ENCODE measurements around the gene UNC93B1. TPM values are rescaled to one million over a fixed set of nuclear protein-coding genes. Genes with fewer than 3 reads are reported as not detected.

UNC93B1 gene
- total and polyA plus RNA-seq, 2 of the 13 experiments (the other 11 are each of a cell fraction or from before 2014, with no cell fraction given) = 8.8 to 18.9 TPM

GRCh38 chr11:68038226-68038717, 34.4 kb upstream of the UNC93B1 start (continued):
- TF ChIP-seq ZBTB4 (CRISPR knock-in tag; IDR thresholded peaks at IDR 0.05; ENCODE audit: borderline replicate concordance) (peak; percentile 94), REPIN1 (CRISPR knock-in tag; IDR thresholded peaks at IDR 0.05; ENCODE audit: borderline replicate concordance, low read depth) (peak; percentile 86), ZNF546 (CRISPR knock-in tag; conservative IDR thresholded peaks at IDR 0.05) (no peak), ZNF781 (CRISPR knock-in tag; IDR thresholded peaks at IDR 0.05; ENCODE audit: borderline replicate concordance, not compliant biosample characterization) (peak; percentile 43), LBX2 (CRISPR knock-in tag; IDR thresholded peaks at IDR 0.05; ENCODE audit: borderline replicate concordance) (no peak), ZNF782 (CRISPR knock-in tag; IDR thresholded peaks at IDR 0.05; ENCODE audit: borderline replicate concordance) (0 out of 2 replicates have a peak, but pooled peaks have one; percentile 76), ZFP1 (CRISPR knock-in tag; IDR thresholded peaks at IDR 0.05) (no peak; the same call in 1 of the 2 replicates), KAT8 (CRISPR knock-in tag; IDR thresholded peaks at IDR 0.05) (peak; percentile 74; the same call in 1 of the 2 replicates), RAD21 (CRISPR knock-in tag; IDR thresholded peaks at IDR 0.05) (no peak; the same call in 1 of the 2 replicates), ZFP36L1 (CRISPR knock-in tag; IDR thresholded peaks at IDR 0.05) (peak; percentile 83; the same call in 1 of the 2 replicates), ZNF441 (CRISPR knock-in tag; IDR thresholded peaks at IDR 0.05; ENCODE audit: borderline replicate concordance) (no peak), MEIS2 (CRISPR knock-in tag; IDR thresholded peaks at IDR 0.05) (peak; percentile 98), ZSCAN22 (CRISPR knock-in tag; IDR thresholded peaks at IDR 0.05) (no peak), SNRNP70 (IDR thresholded peaks at IDR 0.05; ENCODE audit: low read depth, low read length) (no peak), ZNF709 (CRISPR knock-in tag; IDR thresholded peaks at IDR 0.05) (peak; percentile 64; the same call in 1 of the 2 replicates), ZNF777 (CRISPR knock-in tag; IDR thresholded peaks at IDR 0.05) (0 out of 2 replicates have a peak, but pooled peaks have one; percentile 66), HNRNPL (IDR thresholded peaks at IDR 0.05; ENCODE audit: low read depth, low read length) (0 out of 2 replicates have a peak, but pooled peaks have one; percentile 81), CTCF (CRISPR knock-in tag; IDR thresholded peaks at IDR 0.05) (peak; percentile 48), ZNF530 (CRISPR knock-in tag; IDR thresholded peaks at IDR 0.05; ENCODE audit: low read depth) (no peak; the same call in 1 of the 2 replicates), ZNF747 (CRISPR knock-in tag; IDR thresholded peaks at IDR 0.05; ENCODE audit: borderline replicate concordance) (peak; percentile 65; the same call in 1 of the 2 replicates), ELF1 (CRISPR knock-in tag; IDR thresholded peaks at IDR 0.05) (no peak; the same call in 1 of the 2 replicates), RNF2 (conservative IDR thresholded peaks at IDR 0.05; ENCODE audit: low read depth) (no peak), RCOR2 (CRISPR knock-in tag; IDR thresholded peaks at IDR 0.05) (peak; percentile 74)
